Right lobe of liver (tissue), 6 donors: ENCODE measurements around the gene DAD1. TPM values are rescaled to one million over a fixed set of nuclear protein-coding genes. Genes with fewer than 3 reads are reported as not detected.
"Not testable (repeated sequence)": the region's sequence is repeated elsewhere in the genome, so short reads cannot be mapped to it uniquely, and the experiment has no call there.

Source experiments
- ATAC-seq, 4 donors: fragments of 200-7000 bp; cut with Tn5 transposase; one replicate each; pipeline ENCODE4 v1.9.1; 2020; ENCODE audit warnings: mild to moderate bottlenecking in 4 of 4, moderate library complexity in 4 of 4
- DNase-seq, 3 donors: peaks; one replicate each; pipeline ENCODE4 v3.0.0-alpha.2; 2020
- H3K27ac ChIP-seq, 3 donors: fragments of 200-600 bp; one replicate each; pipeline ENCODE4 v1.8.0; 2022
- H3K27me3 ChIP-seq, 2 donors: fragments of 200-600 bp; one replicate each; pipeline ENCODE4 v1.8.0; 2022
- H3K36me3 ChIP-seq, 4 donors: fragments of 200-600 bp; sonication (generic) in 1 of 4; one replicate each; pipeline versions ENCODE4 v1.5.1 to v1.8.0; 2017 to 2022; ENCODE audit warnings: control low read depth in 1 of 4
- H3K4me1 ChIP-seq, 4 donors: fragments of 200-600 bp; sonication (generic) in 1 of 4; one replicate each; pipeline versions ENCODE4 v1.5.1 to v1.8.0; 2017 to 2022; ENCODE audit warnings: control low read depth in 1 of 4
- H3K4me3 ChIP-seq, 3 donors: fragments of 200-600 bp; one replicate each; pipeline ENCODE4 v1.8.0; 2022
- H3K9me3 ChIP-seq, 4 donors: fragments of 200-600 bp; sonication (generic) in 1 of 4; one replicate each; pipeline versions ENCODE4 v1.5.1 to v1.8.0; 2017 to 2022; ENCODE audit warnings: control low read depth in 1 of 4
- POLR2A ChIP-seq: fragments of 450-650 bp; IDR thresholded peaks from one replicate; pipeline ENCODE4 v1.6.1; 2017; ENCODE audit warnings: antibody characterized with exemption, mild to moderate bottlenecking
- WGBS: methylation state at CpG from one replicate; pipeline ENCODE4 v1.1.6; 2018; ENCODE audit warnings: low coverage, low lambda C conversion rate; ENCODE audit not compliant: insufficient coverage; ENCODE audit errors: missing lambda C conversion rate; 5-methylcytosine and 5-hydroxymethylcytosine counted together
- intact Hi-C, 2 donors: fragments of 100-400 bp; cut with DNase I; formaldehyde crosslinking; loops; one replicate each; pipeline versions ENCODE4 v1.11.2 to v1.14.1; 2022
- total RNA-seq, 6 experiments: library from RNA; depleted of rRNA in 2 of 6; stranded (reverse); fragments of >200 nt in 2 of 6; fragmentation: NEBNext Ultra II Directional in 3 of 6; extraction: Animal tissue kit (Norgen Biotek cat#: 25700) in 3 of 6; gene quantifications; one replicate each; pipeline versions ENCODE4 v1.1.0 to v1.2.4, GENCODE V29; 2016 to 2023
- TF ChIP-seq, protein P1 (sequence below), 4 donors: fragments of 200-600 bp in 3 of 4; fragments of 450-650 bp in 1 of 4; IDR thresholded peaks; one replicate each; pipeline versions ENCODE4 v1.5.1 to v1.8.0; 2016 to 2022; ENCODE audit warnings: antibody characterized with exemption in 4 of 4, mild to moderate bottlenecking in 2 of 4
- donor health status: DM: no; HTN: yes; CAD: no.
- donor health status: DM: no; HTN: no; CAD: no.
- donor health status: DM: no; HTN: no; CAD: no.
- donor health status: DM: no; HTN: yes; CAD: no.
- donor health status: DM: no; HTN: yes; CAD: no.

DAD1 gene
- total RNA-seq, 6 experiments from 2014 or later = 107 to 249 (median 133) TPM

DNA sequence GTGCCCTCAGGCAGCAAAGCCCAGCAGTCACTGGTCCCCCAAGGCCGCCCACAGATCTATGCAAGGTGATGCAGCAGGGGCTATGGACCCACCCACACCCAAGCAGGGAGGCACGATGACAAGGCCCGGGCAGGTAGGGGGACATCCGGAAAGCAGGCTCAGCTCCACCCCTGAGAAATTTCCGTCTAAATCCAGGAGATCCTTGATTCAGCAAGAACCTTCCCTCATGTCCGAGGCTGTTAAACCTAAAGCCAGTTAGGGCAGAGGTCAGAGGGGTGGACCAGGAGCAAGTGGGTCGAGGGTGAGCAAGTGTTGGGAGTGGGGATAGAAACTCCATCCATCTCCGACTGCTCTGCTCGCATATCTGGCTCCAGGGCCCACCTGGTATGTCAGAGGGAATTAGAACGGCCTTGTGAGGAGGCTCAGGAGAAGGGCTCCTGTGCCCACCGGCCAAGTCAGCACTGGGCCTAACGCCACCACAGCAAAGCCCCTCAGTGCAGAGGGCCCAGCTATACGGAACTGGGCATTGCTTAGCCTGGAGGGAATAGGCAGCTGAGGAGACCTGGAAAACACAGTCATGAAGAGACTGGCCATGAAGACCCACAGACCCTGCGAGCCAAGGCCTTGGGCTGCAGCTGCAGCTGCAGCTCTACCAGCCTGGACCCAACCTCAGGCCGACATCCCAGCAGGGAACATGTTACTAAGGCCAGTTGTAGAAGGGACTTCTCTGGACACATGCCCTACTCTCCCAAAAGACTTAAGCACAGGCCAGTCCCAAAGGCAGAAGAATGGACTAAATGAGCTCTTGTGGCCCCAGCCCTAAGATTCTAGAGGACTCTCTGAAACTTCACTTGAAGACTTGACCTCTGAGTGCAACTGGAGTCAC, 34.3 kb downstream of the DAD1 start:
- Histone ChIP-seq H3K36me3 (no peaks in the 10 kb centered on the region), H3K27me3 (no peaks in the 10 kb centered on the region), H3K4me3 (no peak overlapping the region), H3K9me3 (no peaks in the 10 kb centered on the region), H3K4me1 (peaks cover 0 to 10% (median 2%) of the 10 kb centered on the region in 4 donors), H3K27ac (no peak overlapping the region)
- no peak for DNase-seq
- no peak for ATAC-seq
- intact Hi-C loops = loop anchor here (10.0 kb wide), 2 partner anchors 100 to 160 kb away; no protein-coding TSS in a partner anchor
- TF ChIP-seq POLR2A = no peak
- TF ChIP-seq, protein P1, sequence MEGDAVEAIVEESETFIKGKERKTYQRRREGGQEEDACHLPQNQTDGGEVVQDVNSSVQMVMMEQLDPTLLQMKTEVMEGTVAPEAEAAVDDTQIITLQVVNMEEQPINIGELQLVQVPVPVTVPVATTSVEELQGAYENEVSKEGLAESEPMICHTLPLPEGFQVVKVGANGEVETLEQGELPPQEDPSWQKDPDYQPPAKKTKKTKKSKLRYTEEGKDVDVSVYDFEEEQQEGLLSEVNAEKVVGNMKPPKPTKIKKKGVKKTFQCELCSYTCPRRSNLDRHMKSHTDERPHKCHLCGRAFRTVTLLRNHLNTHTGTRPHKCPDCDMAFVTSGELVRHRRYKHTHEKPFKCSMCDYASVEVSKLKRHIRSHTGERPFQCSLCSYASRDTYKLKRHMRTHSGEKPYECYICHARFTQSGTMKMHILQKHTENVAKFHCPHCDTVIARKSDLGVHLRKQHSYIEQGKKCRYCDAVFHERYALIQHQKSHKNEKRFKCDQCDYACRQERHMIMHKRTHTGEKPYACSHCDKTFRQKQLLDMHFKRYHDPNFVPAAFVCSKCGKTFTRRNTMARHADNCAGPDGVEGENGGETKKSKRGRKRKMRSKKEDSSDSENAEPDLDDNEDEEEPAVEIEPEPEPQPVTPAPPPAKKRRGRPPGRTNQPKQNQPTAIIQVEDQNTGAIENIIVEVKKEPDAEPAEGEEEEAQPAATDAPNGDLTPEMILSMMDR (IDR thresholded peaks at IDR 0.05) = no peak
- WGBS = 74% methylated on average over 9 of the region's 15 CpGs

DNA sequence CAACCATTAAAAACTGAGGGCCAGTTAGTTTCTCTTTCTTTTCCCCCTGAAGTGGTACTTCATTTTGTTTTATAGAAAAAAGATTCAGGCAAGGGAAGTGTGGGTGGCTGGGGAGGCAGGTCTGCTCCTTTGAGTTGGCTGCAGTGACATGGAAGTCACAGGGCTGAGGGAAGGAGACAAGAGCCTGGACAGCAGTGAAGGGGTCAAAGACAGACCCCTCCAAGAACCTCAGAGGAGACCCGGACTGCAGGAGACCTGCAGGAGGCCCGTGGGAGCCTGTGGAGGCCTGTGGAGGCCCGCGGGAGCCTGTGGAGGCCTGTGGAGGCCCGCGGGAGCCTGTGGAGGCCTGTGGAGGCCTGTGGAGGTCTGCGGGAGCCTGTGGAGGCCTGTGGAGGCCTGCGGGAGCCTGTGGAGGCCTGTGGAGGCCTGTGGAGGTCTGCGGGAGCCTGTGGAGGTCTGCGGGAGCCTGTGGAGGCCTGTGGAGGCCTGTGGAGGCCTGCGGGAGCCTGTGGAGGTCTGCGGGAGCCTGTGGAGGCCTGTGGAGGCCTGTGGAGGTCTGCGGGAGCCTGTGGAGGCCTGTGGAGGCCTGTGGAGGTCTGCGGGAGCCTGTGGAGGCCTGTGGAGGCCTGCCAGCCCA, 35.0 kb downstream of the DAD1 start:
- not testable (repeated sequence) for ATAC-seq, DNase-seq, H3K36me3 ChIP-seq, H3K27me3 ChIP-seq, H3K9me3 ChIP-seq, H3K27ac ChIP-seq, H3K4me3 ChIP-seq
- intact Hi-C loops = loop anchor here (10.0 kb wide), 2 partner anchors 101 to 159 kb away; no protein-coding TSS in a partner anchor
- H3K4me1 ChIP-seq = peaks cover 0 to 10% (median 2%) of the 10 kb centered on the region in 4 donors
- WGBS = no CpG with 5 or more reads among the region's 14 CpGs

DNA sequence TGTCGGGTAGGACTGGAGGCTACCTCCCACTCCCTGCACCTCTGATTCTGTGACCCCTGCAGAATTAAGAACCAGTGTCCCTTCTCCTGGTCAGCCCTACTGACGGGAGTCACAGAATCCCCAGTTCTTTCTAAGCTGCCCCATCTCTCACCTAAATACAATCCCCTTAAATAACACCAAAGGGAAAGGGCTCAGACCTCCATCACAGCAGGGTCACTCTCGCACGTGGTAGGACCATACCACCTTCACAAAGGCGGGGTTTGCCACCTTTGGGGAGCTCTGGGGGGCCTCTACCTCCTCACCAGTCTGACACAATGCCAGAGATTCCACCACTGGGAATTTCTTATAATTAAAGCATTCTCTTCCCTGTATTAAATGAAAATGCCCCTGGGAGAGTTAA, 35.6 kb downstream of the DAD1 start:
- no peak overlapping the region for H3K27ac ChIP-seq
- H3K4me3 ChIP-seq = no peak overlapping the region

DNA sequence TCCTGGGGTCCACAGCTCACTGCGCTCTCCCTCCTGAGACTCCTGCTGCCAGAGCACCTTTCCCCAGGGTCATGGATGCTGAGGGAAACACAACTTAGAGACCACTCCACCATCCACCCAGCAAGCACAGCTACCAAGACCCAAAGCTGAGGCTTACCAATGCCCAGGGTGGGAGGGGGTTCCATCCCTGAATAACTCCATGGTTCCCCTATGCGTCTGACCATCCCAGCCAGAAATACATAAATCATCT, 36.3 kb downstream of the DAD1 start:
- no peak for TF ChIP-seq POLR2A
- TF ChIP-seq, protein P1 (IDR thresholded peaks at IDR 0.05) = no peak
- Histone ChIP-seq H3K4me3 (no peak overlapping the region), H3K27me3 (no peaks in the 10 kb centered on the region), H3K36me3 (no peaks in the 10 kb centered on the region), H3K9me3 (no peaks in the 10 kb centered on the region), H3K4me1 (peaks cover 0 to 10% (median 2%) of the 10 kb centered on the region in 4 donors), H3K27ac (no peak overlapping the region)
- intact Hi-C loops = loop anchor here (10.0 kb wide), 2 partner anchors 102 to 158 kb away; no protein-coding TSS in a partner anchor
- WGBS = 100% methylated on average over 1 of the region's 2 CpGs
- DNase-seq = no peak
- no peak for ATAC-seq

More for the DNA sequence above, 35.6 kb downstream of the DAD1 start:
- no peaks in the 10 kb centered on the region for H3K9me3 ChIP-seq
- TF ChIP-seq, protein P1 (IDR thresholded peaks at IDR 0.05) = no peak
- no peak for TF ChIP-seq POLR2A
- DNase-seq (no peak), ATAC-seq (no peak)
- H3K4me1 ChIP-seq = peaks cover 0 to 10% (median 2%) of the 10 kb centered on the region in 4 donors
- intact Hi-C loops = loop anchor here (10.0 kb wide), 2 partner anchors 101 to 159 kb away; no protein-coding TSS in a partner anchor
- H3K27me3 ChIP-seq = no peaks in the 10 kb centered on the region
- WGBS = 59% methylated on average over 5 of the region's 5 CpGs
- no peaks in the 10 kb centered on the region for H3K36me3 ChIP-seq
